SK-N-SH (cell line): Measurements from ENCODE around the gene KRTAP1-3. TPM values are rescaled to one million over a fixed set of nuclear protein-coding genes. Genes with fewer than 3 reads are reported as not detected.

Experiments used
- CTCF ChIA-PET: fragments of 300-600, 350-600 bp; formaldehyde crosslinking; extraction: SDS; loops from one replicate; lab custom pipeline; 2021; lab: Yijun Ruan, JAX
- POLR2A ChIA-PET: fragments of 350-600 bp; sonication (Branson Sonifier 250); formaldehyde crosslinking; extraction: SDS; loops from one replicate; lab custom pipeline; 2020; ENCODE audit warnings: antibody characterized with exemption, inconsistent platforms; lab: Yijun Ruan, JAX
- DNase-seq: peaks from one replicate; pipeline ENCODE4 v3.0.0; 2012
- H2AFZ ChIP-seq: fragments of 200-600 bp; sonication (generic); 2 replicates; pipeline ENCODE4 v1.8.1; 2016; ENCODE audit warnings: antibody characterized with exemption, mild to moderate bottlenecking, low read depth
- H3F3A ChIP-seq: fragments of 200-600 bp; sonication (generic); replicated peaks from 2 replicates; pipeline ENCODE3; 2016; ENCODE audit warnings: antibody characterized with exemption, mild to moderate bottlenecking; ENCODE audit not compliant: insufficient read depth
- H3K27ac ChIP-seq, 2 experiments: fragments of 200-500 bp in 1 of 2; fragments of 200-600 bp in 1 of 2; sonication (Bioruptor generic) in 1 of 2; sonication (generic), shearing (Covaris generic) in 1 of 2; 2 replicates each; pipeline versions ENCODE4 v1.5.1 to v1.6.1; 2014 to 2016; ENCODE audit warnings: low read depth in 2 of 2, inconsistent platforms in 1 of 2, low read length in 1 of 2, mild to moderate bottlenecking in 1 of 2, mixed read lengths in 1 of 2
- H3K27me3 ChIP-seq: fragments of 200-600 bp; sonication (generic), shearing (Covaris generic); 2 replicates; pipeline ENCODE4 v1.6.1; 2016; ENCODE audit warnings: mixed run types; ENCODE audit not compliant: insufficient read depth
- H3K36me3 ChIP-seq, 2 experiments: fragments of 200-500 bp in 1 of 2; fragments of 200-600 bp in 1 of 2; sonication (Bioruptor generic) in 1 of 2; sonication (generic) in 1 of 2; replicated peaks in 1 of 2; 2 replicates each; pipeline versions ENCODE3 to v1.5.1; 2014 to 2016; ENCODE audit warnings: low read length in 1 of 2, mild to moderate bottlenecking in 1 of 2; ENCODE audit not compliant: insufficient read depth in 2 of 2, control insufficient read depth in 1 of 2
- H3K4me1 ChIP-seq, 2 experiments: fragments of 200-500 bp in 1 of 2; fragments of 200-600 bp in 1 of 2; sonication (Bioruptor generic) in 1 of 2; sonication (generic), shearing (Covaris generic) in 1 of 2; 2 replicates each; pipeline versions ENCODE4 v1.5.1 to v1.6.1; 2014 to 2016; ENCODE audit warnings: low read depth in 1 of 2, low read length in 1 of 2, mixed run types in 1 of 2; ENCODE audit not compliant: insufficient read depth in 2 of 2, control insufficient read depth in 1 of 2
- H3K4me2 ChIP-seq: fragments of 200-600 bp; sonication (generic), shearing (Covaris generic); 2 replicates; pipeline ENCODE4 v1.6.1; 2017; ENCODE audit warnings: mixed run types
- H3K4me3 ChIP-seq, 2 experiments: fragments of 200-500 bp in 1 of 2; fragments of 200-600 bp in 1 of 2; sonication (Bioruptor generic) in 1 of 2; sonication (generic), shearing (Covaris generic) in 1 of 2; 2 replicates each; pipeline versions ENCODE4 v1.5.1 to v1.8.1; 2014 to 2016; ENCODE audit warnings: low read depth in 2 of 2, inconsistent platforms in 1 of 2, low read length in 1 of 2, mild to moderate bottlenecking in 1 of 2, mixed read lengths in 1 of 2, moderate library complexity in 1 of 2
- H3K79me2 ChIP-seq: fragments of 200-600 bp; sonication (generic); 2 replicates; pipeline ENCODE4 v1.8.1; 2017; ENCODE audit warnings: mild to moderate bottlenecking; ENCODE audit not compliant: insufficient read depth
- H3K9ac ChIP-seq: fragments of 200-600 bp; sonication (generic); 2 replicates; pipeline ENCODE4 v1.6.1; 2017; ENCODE audit warnings: mixed run types
- H3K9me2 ChIP-seq: fragments of 200-600 bp; sonication (generic); 2 replicates; pipeline ENCODE4 v1.6.1; 2017; ENCODE audit warnings: mixed run types
- H3K9me3 ChIP-seq: fragments of 200-600 bp; sonication (generic); 2 replicates; pipeline ENCODE4 v1.6.1; 2017; ENCODE audit warnings: mixed run types, mild to moderate bottlenecking, moderate library complexity
- H4K20me1 ChIP-seq: fragments of 200-600 bp; sonication (generic); 2 replicates; pipeline ENCODE4 v1.6.1; 2017; ENCODE audit warnings: mild to moderate bottlenecking, mixed run types; ENCODE audit not compliant: insufficient read depth
- CHD2 ChIP-seq: fragments of 150-350 bp; IDR thresholded peaks from 2 replicates; pipeline ENCODE4 v1.6.1; 2018; ENCODE audit warnings: low read length; ENCODE audit not compliant: partially characterized antibody
- ELF1 ChIP-seq: IDR thresholded peaks from 2 replicates; pipeline ENCODE4 v1.4.0; 2012
- FOSL2 ChIP-seq: IDR thresholded peaks from 2 replicates; pipeline ENCODE4 v1.4.0; 2012; ENCODE audit warnings: low read depth, mild to moderate bottlenecking, moderate library complexity, borderline replicate concordance
- FOXJ3 ChIP-seq: sonication (generic); formaldehyde crosslinking; IDR thresholded peaks from 2 replicates; pipeline ENCODE4 v1.5.1; 2020; ENCODE audit warnings: mild to moderate bottlenecking, missing genetic modification reagents
- MXI1 ChIP-seq: IDR thresholded peaks from 2 replicates; pipeline ENCODE4 v1.6.1; 2012; ENCODE audit warnings: mild to moderate bottlenecking, low read depth, low read length, improper control_type of control experiment
- NRF1 ChIP-seq: IDR thresholded peaks from 2 replicates; pipeline ENCODE4 v1.6.1; 2012; ENCODE audit warnings: low read depth, mild to moderate bottlenecking, low read length
- USF1 ChIP-seq: IDR thresholded peaks from 2 replicates; pipeline ENCODE4 v1.4.0; 2012; ENCODE audit warnings: low read depth, borderline replicate concordance
- WGBS: methylation state at CpG from one replicate; pipeline ENCODE4 v1.1.6; 2017; ENCODE audit warnings: low lambda C conversion rate; 5-methylcytosine and 5-hydroxymethylcytosine counted together
- polyA plus RNA-seq, 3 experiments: library from polyadenylated mRNA; depleted of rRNA; stranded (reverse); fragments of >200 nt; gene quantifications; 2 replicates each; pipeline ENCODE4 v1.2.3, GENCODE V29; 2012
- TF ChIP-seq, protein P1 (sequence below): fragments of 200-600 bp; sonication (generic); IDR thresholded peaks from 2 replicates; pipeline ENCODE4 v1.6.1; 2017; ENCODE audit warnings: antibody characterized with exemption, mild to moderate bottlenecking, moderate library complexity

Gene KRTAP1-3
- polyA plus RNA-seq, 1 of the 3 experiments (the other 2 are of a cell fraction): not detected

DNA sequence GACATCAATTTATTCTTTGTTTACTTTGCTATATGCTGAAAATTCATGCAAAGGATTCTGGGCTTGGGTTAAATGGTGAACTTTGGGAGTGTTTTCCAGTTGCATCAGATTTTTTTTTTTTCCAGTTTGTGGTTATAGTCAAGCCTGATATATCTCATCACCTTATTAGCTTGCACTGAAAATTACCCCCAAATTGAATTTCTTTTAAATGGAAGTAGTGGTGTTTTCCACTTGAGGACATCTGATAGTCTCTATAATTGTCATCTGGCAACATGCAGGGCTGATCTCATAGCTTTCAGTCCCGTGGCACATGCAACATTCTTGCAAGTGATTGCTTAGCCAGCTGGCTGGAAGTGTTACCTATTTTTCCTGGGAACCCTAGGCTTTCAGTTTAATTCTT lies 21.1 kb downstream of the KRTAP1-3 start:
- H3K79me2 ChIP-seq: no peaks in the 10 kb centered on the region
- no peak overlapping the region for H3K4me3 ChIP-seq
- H3K4me1 ChIP-seq: no peaks in the 10 kb centered on the region
- CTCF ChIA-PET: interaction anchor here (0.8 to 1.0 kb wide), 3 partner anchors 67 to 649 kb away, joined by 3 to 4 read pairs (median 3); no protein-coding TSS in a partner anchor
- WGBS: 0% methylated on average over 1 of the region's 1 CpG
- no peak overlapping the region for H3K4me2 ChIP-seq
- H3K36me3 ChIP-seq: no peaks in the 10 kb centered on the region
- no peaks in the 10 kb centered on the region for H3K9me2 ChIP-seq
- DNase-seq: no peak
- no peak for TF ChIP-seq USF1
- peaks cover 38% of the 10 kb centered on the region; the same call in 1 of the 2 replicates for H3K27me3 ChIP-seq
- H3K9me3 ChIP-seq: no peaks in the 10 kb centered on the region
- H3K9ac ChIP-seq: no peak overlapping the region
- H4K20me1 ChIP-seq: no peaks in the 10 kb centered on the region
- POLR2A ChIA-PET: no interaction called here
- H2AFZ ChIP-seq: no peak overlapping the region
- no peaks in the 10 kb centered on the region for H3F3A ChIP-seq
- no peak overlapping the region for H3K27ac ChIP-seq

DNA sequence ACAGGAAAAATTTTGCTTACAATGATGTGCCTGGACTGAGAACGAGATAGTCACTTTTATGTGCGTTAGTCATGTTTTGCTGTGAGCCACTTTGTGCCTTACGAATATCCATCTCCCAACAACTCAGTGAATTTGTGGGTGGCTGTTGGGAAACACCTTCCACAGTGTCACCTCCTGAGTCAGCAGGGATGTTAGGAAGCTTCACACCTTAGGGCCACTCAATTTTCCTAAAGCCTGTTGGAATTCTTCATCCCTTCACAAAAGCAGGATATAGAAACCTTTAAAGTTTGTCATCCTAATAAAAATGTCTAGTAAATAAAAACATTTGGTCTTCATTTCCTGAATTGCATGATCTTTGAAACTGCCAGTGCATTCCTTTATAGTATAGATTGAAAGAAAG lies 21.5 kb downstream of the KRTAP1-3 start:
- Histone ChIP-seq H2AFZ (no peak overlapping the region), H3K4me3 (no peak overlapping the region), H3F3A (no peaks in the 10 kb centered on the region), H3K36me3 (no peaks in the 10 kb centered on the region), H3K4me2 (no peak overlapping the region), H4K20me1 (no peaks in the 10 kb centered on the region), H3K4me1 (no peaks in the 10 kb centered on the region), H3K9ac (no peak overlapping the region), H3K9me3 (no peaks in the 10 kb centered on the region), H3K79me2 (no peaks in the 10 kb centered on the region), H3K27me3 (peaks cover 41% of the 10 kb centered on the region; the same call in 1 of the 2 replicates), H3K27ac (no peak overlapping the region), H3K9me2 (no peaks in the 10 kb centered on the region)
- DNase-seq: no peak
- TF ChIP-seq, protein P1, sequence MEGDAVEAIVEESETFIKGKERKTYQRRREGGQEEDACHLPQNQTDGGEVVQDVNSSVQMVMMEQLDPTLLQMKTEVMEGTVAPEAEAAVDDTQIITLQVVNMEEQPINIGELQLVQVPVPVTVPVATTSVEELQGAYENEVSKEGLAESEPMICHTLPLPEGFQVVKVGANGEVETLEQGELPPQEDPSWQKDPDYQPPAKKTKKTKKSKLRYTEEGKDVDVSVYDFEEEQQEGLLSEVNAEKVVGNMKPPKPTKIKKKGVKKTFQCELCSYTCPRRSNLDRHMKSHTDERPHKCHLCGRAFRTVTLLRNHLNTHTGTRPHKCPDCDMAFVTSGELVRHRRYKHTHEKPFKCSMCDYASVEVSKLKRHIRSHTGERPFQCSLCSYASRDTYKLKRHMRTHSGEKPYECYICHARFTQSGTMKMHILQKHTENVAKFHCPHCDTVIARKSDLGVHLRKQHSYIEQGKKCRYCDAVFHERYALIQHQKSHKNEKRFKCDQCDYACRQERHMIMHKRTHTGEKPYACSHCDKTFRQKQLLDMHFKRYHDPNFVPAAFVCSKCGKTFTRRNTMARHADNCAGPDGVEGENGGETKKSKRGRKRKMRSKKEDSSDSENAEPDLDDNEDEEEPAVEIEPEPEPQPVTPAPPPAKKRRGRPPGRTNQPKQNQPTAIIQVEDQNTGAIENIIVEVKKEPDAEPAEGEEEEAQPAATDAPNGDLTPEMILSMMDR: no peak
- TF ChIP-seq FOSL2: no peak
- no peak for TF ChIP-seq FOXJ3 (CRISPR knock-in tag)
- TF ChIP-seq MXI1: no peak
- TF ChIP-seq CHD2: no peak
- TF ChIP-seq NRF1: no peak
- no peak for TF ChIP-seq ELF1
- WGBS: 25% methylated on average over 3 of the region's 3 CpGs
- ChIA-PET POLR2A (no interaction called here), CTCF (no interaction called here)
